ENCODE data around the gene CELF5. TPM values are rescaled to one million over a fixed set of nuclear protein-coding genes. Genes with fewer than 3 reads are reported as not detected.
"Not testable (repeated sequence)": the region's sequence is repeated elsewhere in the genome, so short reads cannot be mapped to it uniquely, and the experiment has no call there.

CELF5 gene
- total RNA-seq, 2 experiments from 2014 or later: 0.14 TPM; not detected in 1

- H3K4me3 Mint-ChIP-seq: no peak overlapping the region
- no peaks in the 10 kb centered on the region for H3K36me3 Mint-ChIP-seq
- H3K27me3 Mint-ChIP-seq: peaks cover 11% of the 10 kb centered on the region
- DNase-seq (no peak), ATAC-seq (ENCODE audit: low read depth) (no peak)
- no peak overlapping the region for H3K27ac Mint-ChIP-seq
- no peaks in the 10 kb centered on the region for H3K9me3 Mint-ChIP-seq
- no peaks in the 10 kb centered on the region for H3K4me1 Mint-ChIP-seq
- POLR2A ChIA-PET: no interaction called here
Observed at GRCh38 chr19:3316659-3317207, 92.3 kb downstream of the CELF5 start.

GRCh38 chr19:3319643-3320353 is 95.3 kb downstream of the CELF5 start:
- H3K4me1 Mint-ChIP-seq: no peaks in the 10 kb centered on the region
- H3K4me3 Mint-ChIP-seq: no peak overlapping the region
- H3K27ac Mint-ChIP-seq: no peak overlapping the region
- H3K36me3 Mint-ChIP-seq: no peaks in the 10 kb centered on the region
- H3K9me3 Mint-ChIP-seq: no peaks in the 10 kb centered on the region
- ATAC-seq (ENCODE audit: low read depth) (no peak), DNase-seq (no peak)
- POLR2A ChIA-PET: no interaction called here
- peaks cover 2% of the 10 kb centered on the region for H3K27me3 Mint-ChIP-seq

- H3K27ac Mint-ChIP-seq: no peak overlapping the region
- POLR2A ChIA-PET: no interaction called here
Observed at GRCh38 chr19:3320354-3320670, 95.9 kb downstream of the CELF5 start.

GRCh38 chr19:3320853-3321252 is 96.4 kb downstream of the CELF5 start:
- Mint-ChIP-seq H3K9me3 (no peaks in the 10 kb centered on the region), H3K4me3 (no peak overlapping the region), H3K36me3 (no peaks in the 10 kb centered on the region), H3K4me1 (no peaks in the 10 kb centered on the region), H3K27me3 (peaks cover 2% of the 10 kb centered on the region), H3K27ac (no peak overlapping the region)
- DNase-seq (no peak), ATAC-seq (ENCODE audit: low read depth) (no peak)
- POLR2A ChIA-PET: no interaction called here

More at GRCh38 chr19:3320354-3320670, 95.9 kb downstream of the CELF5 start:
- Mint-ChIP-seq H3K4me1 (no peaks in the 10 kb centered on the region), H3K4me3 (no peak overlapping the region), H3K27me3 (peaks cover 2% of the 10 kb centered on the region), H3K36me3 (no peaks in the 10 kb centered on the region), H3K9me3 (no peaks in the 10 kb centered on the region)
- no peak for DNase-seq
- no peak for ATAC-seq (ENCODE audit: low read depth)

GRCh38 chr19:3321696-3322095 is 97.2 kb downstream of the CELF5 start:
- Mint-ChIP-seq H3K27me3 (peaks cover 2% of the 10 kb centered on the region), H3K27ac (no peak overlapping the region), H3K4me1 (no peaks in the 10 kb centered on the region), H3K4me3 (no peak overlapping the region), H3K9me3 (no peaks in the 10 kb centered on the region), H3K36me3 (no peaks in the 10 kb centered on the region)
- no peak for DNase-seq
- no peak for ATAC-seq (ENCODE audit: low read depth)
- POLR2A ChIA-PET: no interaction called here

- Mint-ChIP-seq H3K4me1 (peaks cover 2% of the 10 kb centered on the region), H3K4me3 (no peak overlapping the region), H3K9me3 (no peaks in the 10 kb centered on the region), H3K36me3 (no peaks in the 10 kb centered on the region), H3K27me3 (peaks cover 2% of the 10 kb centered on the region), H3K27ac (no peak overlapping the region)
- POLR2A ChIA-PET: no interaction called here
- DNase-seq: no peak
- no peak for ATAC-seq (ENCODE audit: low read depth)
Observed at GRCh38 chr19:3322199-3322978, 97.9 kb downstream of the CELF5 start.

- H3K4me1 Mint-ChIP-seq: peaks cover 2% of the 10 kb centered on the region
- peaks cover 2% of the 10 kb centered on the region for H3K27me3 Mint-ChIP-seq
- no peak overlapping the region for H3K4me3 Mint-ChIP-seq
- no peak for DNase-seq
- POLR2A ChIA-PET: no interaction called here
- no peak overlapping the region for H3K27ac Mint-ChIP-seq
- no peaks in the 10 kb centered on the region for H3K9me3 Mint-ChIP-seq
- H3K36me3 Mint-ChIP-seq: no peaks in the 10 kb centered on the region
- no peak for ATAC-seq (ENCODE audit: low read depth)
Observed at GRCh38 chr19:3323026-3323425, 98.6 kb downstream of the CELF5 start.

GRCh38 chr19:3323658-3324057 is 99.2 kb downstream of the CELF5 start:
- Mint-ChIP-seq H3K36me3 (no peaks in the 10 kb centered on the region), H3K9me3 (no peaks in the 10 kb centered on the region), H3K27me3 (peaks cover 2% of the 10 kb centered on the region), H3K4me3 (no peak overlapping the region), H3K4me1 (peaks cover 2% of the 10 kb centered on the region), H3K27ac (no peak overlapping the region)
- DNase-seq: no peak
- ATAC-seq (ENCODE audit: low read depth): no peak
- POLR2A ChIA-PET: no interaction called here

- H3K27ac Mint-ChIP-seq: no peak overlapping the region
- no peaks in the 10 kb centered on the region for H3K36me3 Mint-ChIP-seq
- H3K27me3 Mint-ChIP-seq: peaks cover 2% of the 10 kb centered on the region
- POLR2A ChIA-PET: no interaction called here
- no peak overlapping the region for H3K4me3 Mint-ChIP-seq
- DNase-seq (peak; percentile 83), ATAC-seq (ENCODE audit: low read depth) (peak; percentile 50)
- no peaks in the 10 kb centered on the region for H3K9me3 Mint-ChIP-seq
- H3K4me1 Mint-ChIP-seq: peaks cover 2% of the 10 kb centered on the region
Observed at GRCh38 chr19:3324405-3324856, 100.0 kb downstream of the CELF5 start.

- no peak overlapping the region for H3K27ac Mint-ChIP-seq
- no peaks in the 10 kb centered on the region for H3K27me3 Mint-ChIP-seq
- H3K9me3 Mint-ChIP-seq: no peaks in the 10 kb centered on the region
- POLR2A ChIA-PET: no interaction called here
- H3K36me3 Mint-ChIP-seq: no peaks in the 10 kb centered on the region
- ATAC-seq (ENCODE audit: low read depth) (no peak), DNase-seq (no peak)
- peaks cover 2% of the 10 kb centered on the region for H3K4me1 Mint-ChIP-seq
- H3K4me3 Mint-ChIP-seq: no peak overlapping the region
Observed at GRCh38 chr19:3325451-3325850, 101.0 kb downstream of the CELF5 start.

- H3K9me3 Mint-ChIP-seq: no peaks in the 10 kb centered on the region
- H3K4me3 Mint-ChIP-seq: no peak overlapping the region
- ATAC-seq (ENCODE audit: low read depth) (no peak), DNase-seq (no peak)
- peaks cover 2% of the 10 kb centered on the region for H3K4me1 Mint-ChIP-seq
- no peaks in the 10 kb centered on the region for H3K27me3 Mint-ChIP-seq
- no peaks in the 10 kb centered on the region for H3K36me3 Mint-ChIP-seq
- POLR2A ChIA-PET: no interaction called here
- H3K27ac Mint-ChIP-seq: no peak overlapping the region
Observed at GRCh38 chr19:3328743-3329142, 104.3 kb downstream of the CELF5 start.

GRCh38 chr19:3330047-3330446 is 105.6 kb downstream of the CELF5 start:
- Mint-ChIP-seq H3K4me3 (no peak overlapping the region), H3K27me3 (no peaks in the 10 kb centered on the region), H3K9me3 (no peaks in the 10 kb centered on the region), H3K4me1 (peaks cover 2% of the 10 kb centered on the region), H3K36me3 (no peaks in the 10 kb centered on the region), H3K27ac (no peak overlapping the region)
- ATAC-seq (ENCODE audit: low read depth) (no peak), DNase-seq (no peak)
- POLR2A ChIA-PET: interaction anchor here (0.8 kb wide), 1 partner anchor 316 kb away, joined by 3 read pairs; no protein-coding TSS in a partner anchor

- H3K36me3 Mint-ChIP-seq; H3K4me1 Mint-ChIP-seq; ATAC-seq (ENCODE audit: low read depth); POLR2A ChIA-PET; DNase-seq; H3K9me3 Mint-ChIP-seq; H3K27me3 Mint-ChIP-seq; H3K4me3 Mint-ChIP-seq; H3K27ac Mint-ChIP-seq: not testable (repeated sequence)
Observed at GRCh38 chr19:3332232-3332631, 107.8 kb downstream of the CELF5 start.

GRCh38 chr19:3333020-3333583 is 108.6 kb downstream of the CELF5 start:
- Mint-ChIP-seq H3K4me1 (no peaks in the 10 kb centered on the region), H3K9me3 (no peaks in the 10 kb centered on the region), H3K36me3 (no peaks in the 10 kb centered on the region), H3K4me3 (no peak overlapping the region), H3K27ac (no peak overlapping the region), H3K27me3 (no peaks in the 10 kb centered on the region)
- POLR2A ChIA-PET: no interaction called here
- no peak for ATAC-seq (ENCODE audit: low read depth)
- no peak for DNase-seq

All from activated naive CD8-positive, alpha-beta T cell treated with anti-CD3 and anti-CD28 coated beads, Interleukin-2, amount 10 ng/mL, durations not matched to agents 7 days and 5 days (primary cell).